NB4 (cell line): ENCODE results near the gene KIF5C.

Experiments
- MYC ChIP-seq: IDR thresholded peaks from 2 replicates; pipeline ENCODE4 v1.6.1; 2011; ENCODE audit warnings: low read depth, low read length
- POLR2A ChIP-seq: IDR thresholded peaks from 2 replicates; pipeline ENCODE4 v1.6.1; 2011; ENCODE audit warnings: mild to moderate bottlenecking; ENCODE audit not compliant: insufficient read length; ENCODE audit errors: extremely low read depth
- TF ChIP-seq, protein P1 (sequence below): IDR thresholded peaks from one replicate; pipeline ENCODE4 v1.5.1; 2012; ENCODE audit warnings: low read depth, low read length
- TF ChIP-seq, protein P2 (sequence below): IDR thresholded peaks from 2 replicates; pipeline ENCODE4 v1.6.1; 2011; ENCODE audit warnings: low read depth, low read length

DNA sequence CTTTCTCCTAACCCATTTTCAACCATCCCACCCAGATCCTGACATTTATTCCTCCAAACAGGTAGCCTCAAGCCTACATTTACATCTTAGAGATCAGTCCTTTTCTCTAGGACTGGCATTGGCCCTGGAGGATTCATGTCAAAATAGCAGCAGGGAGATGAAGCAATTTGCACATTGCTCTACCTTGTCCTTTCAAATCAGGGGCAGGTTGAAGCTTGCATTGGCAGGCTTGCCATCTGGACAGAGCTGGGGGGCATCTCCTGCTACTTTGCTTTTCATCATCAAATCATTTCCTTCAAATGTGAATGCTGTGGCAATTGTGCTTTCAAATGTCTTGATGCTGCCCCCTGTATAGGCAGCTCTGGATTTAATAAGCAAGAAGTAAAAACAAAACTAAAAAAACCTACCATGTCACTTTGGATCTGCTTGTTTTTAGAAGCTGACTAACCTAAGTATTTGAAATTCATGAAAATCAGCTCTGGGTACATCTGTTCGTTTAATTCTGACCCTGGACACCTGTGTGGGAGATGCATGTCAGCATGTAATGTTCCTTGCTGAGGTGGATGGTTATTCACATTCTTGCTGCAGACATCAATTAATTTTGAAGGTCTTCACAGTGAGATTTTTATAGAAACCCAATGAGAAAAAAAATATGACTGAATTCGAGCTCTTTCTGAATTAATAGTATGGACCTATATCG lies 47.9 kb downstream of the KIF5C start:
- TF ChIP-seq MYC (no peak), POLR2A (no peak)
- TF ChIP-seq, protein P1, sequence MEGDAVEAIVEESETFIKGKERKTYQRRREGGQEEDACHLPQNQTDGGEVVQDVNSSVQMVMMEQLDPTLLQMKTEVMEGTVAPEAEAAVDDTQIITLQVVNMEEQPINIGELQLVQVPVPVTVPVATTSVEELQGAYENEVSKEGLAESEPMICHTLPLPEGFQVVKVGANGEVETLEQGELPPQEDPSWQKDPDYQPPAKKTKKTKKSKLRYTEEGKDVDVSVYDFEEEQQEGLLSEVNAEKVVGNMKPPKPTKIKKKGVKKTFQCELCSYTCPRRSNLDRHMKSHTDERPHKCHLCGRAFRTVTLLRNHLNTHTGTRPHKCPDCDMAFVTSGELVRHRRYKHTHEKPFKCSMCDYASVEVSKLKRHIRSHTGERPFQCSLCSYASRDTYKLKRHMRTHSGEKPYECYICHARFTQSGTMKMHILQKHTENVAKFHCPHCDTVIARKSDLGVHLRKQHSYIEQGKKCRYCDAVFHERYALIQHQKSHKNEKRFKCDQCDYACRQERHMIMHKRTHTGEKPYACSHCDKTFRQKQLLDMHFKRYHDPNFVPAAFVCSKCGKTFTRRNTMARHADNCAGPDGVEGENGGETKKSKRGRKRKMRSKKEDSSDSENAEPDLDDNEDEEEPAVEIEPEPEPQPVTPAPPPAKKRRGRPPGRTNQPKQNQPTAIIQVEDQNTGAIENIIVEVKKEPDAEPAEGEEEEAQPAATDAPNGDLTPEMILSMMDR = no peak
- TF ChIP-seq, protein P2, sequence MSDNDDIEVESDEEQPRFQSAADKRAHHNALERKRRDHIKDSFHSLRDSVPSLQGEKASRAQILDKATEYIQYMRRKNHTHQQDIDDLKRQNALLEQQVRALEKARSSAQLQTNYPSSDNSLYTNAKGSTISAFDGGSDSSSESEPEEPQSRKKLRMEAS = no peak
